Ramos (cell line): Measurements from ENCODE around the gene SSC4D.
"Not testable (repeated sequence)": the region's sequence is repeated elsewhere in the genome, so short reads cannot be mapped to it uniquely, and the experiment has no call there.

ENCODE experiments used
- in situ Hi-C: fragments of 300-500 bp; cut with MboI; formaldehyde crosslinking; loops from one replicate; pipeline ENCODE4 v1.14.3; 2022; ENCODE audit warnings: low sequenced_read_pairs; ENCODE audit not compliant: unreplicated experiment

Gene SSC4D

DNA sequence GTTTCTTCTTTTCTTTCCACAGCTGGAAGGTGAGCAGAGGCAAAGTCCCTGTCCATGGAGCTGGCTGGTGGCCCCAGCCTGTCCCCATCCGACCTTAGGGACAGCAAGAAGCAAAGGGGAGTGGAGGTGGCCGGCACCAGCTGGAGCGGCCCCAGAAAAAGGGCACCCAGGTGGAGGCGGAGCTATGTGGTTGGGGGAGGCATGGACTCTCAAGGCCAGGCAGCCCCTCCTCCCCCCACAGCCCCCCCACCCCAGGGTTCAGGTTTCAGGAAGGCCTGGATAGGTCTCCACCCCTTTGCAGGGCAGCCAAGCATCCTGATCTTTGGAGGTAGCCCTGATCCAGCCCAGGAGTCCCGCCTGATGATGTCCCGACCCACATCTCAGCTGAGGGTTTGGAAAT, at the start of gene SSC4D:
Gene SSC4D, minus strand, starts transcription at position 161 of the 400 bp plus-strand sequence. CDS start 5,258 bp downstream, outside the sequence.
- in situ Hi-C loops = no loop called here

DNA sequence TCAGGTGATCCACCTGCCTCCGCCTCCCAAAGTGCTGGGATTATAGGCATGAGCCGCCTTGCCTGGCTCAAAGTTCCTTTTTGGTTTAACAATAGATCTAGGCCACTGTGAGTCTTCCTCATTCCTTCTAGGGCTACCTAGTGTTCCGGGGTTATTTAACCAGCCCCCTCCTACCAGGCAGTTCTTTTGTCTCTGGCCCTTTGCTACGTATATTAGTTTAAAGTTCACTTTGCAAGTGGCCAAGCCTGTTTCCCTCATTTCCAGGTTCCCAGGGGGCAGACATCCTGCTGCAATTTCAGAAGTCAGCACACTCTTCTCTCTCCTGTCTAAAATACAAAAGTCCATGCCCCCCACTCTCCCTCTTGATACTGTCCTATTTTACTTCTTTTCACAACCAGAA, 49.0 kb upstream of the SSC4D start:
- in situ Hi-C loops = not testable (repeated sequence)

DNA sequence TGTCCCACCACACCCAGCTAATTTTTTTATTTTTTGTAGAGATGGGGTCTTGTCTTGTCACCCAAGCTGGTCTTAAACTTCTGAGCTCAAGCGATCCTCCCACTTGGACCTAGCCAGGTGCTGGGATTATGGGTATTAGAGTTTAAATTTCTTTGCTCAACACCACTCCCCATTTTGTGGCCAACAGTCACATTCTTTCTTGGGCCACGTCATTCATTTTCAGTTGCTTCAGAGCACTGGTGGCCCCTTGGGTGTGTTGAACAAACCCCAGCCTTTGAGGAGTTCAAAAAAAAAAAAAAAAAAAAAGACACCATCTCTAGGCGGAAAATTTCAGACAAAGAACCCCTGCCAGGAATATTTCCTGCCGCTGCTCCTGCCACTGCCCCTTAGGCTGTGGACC, 47.5 kb upstream of the SSC4D start:
- in situ Hi-C loops = not testable (repeated sequence)

DNA sequence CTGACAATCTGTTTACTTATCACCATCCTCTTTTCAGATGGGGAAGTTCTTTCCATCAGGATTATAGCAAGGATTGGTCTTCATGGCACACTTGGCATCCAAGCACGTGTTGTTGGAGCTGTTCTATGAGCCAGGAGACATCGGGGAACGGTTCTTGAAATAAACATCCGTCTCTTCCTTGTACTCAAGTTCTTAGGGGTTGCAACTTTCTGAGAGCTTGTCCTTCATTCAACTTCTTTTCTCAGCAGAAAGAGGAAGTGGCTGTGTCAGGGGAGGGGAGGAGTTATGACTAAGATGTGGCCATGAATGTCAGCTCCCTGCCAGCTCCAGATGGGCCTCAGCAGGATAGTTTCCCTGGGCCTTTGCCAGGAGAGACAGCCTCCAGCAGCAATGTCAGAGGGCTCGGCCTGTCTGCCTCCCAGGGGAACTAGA, 36.1 kb upstream of the SSC4D start:
- in situ Hi-C loops = not testable (repeated sequence)

DNA sequence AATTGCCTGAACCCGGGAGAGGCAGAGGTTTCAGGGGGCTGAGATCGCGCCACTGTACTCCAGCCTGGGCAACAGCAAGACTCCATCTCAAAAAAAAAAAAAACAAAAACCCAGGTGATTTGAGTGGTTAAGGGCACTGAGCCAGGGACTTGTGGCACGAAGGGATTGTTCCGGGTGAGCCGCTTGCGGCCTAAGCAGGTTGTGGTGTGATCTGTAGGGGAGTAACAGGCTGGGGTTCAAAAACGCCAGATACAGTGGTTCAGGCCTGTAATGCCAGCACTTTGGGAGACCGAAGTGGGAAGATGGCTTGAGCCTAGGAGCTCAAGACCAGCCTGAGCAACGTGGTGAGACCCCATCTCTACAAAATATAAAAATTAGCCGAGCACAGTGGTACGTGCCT, 34.3 kb upstream of the SSC4D start:
- in situ Hi-C loops = not testable (repeated sequence)

DNA sequence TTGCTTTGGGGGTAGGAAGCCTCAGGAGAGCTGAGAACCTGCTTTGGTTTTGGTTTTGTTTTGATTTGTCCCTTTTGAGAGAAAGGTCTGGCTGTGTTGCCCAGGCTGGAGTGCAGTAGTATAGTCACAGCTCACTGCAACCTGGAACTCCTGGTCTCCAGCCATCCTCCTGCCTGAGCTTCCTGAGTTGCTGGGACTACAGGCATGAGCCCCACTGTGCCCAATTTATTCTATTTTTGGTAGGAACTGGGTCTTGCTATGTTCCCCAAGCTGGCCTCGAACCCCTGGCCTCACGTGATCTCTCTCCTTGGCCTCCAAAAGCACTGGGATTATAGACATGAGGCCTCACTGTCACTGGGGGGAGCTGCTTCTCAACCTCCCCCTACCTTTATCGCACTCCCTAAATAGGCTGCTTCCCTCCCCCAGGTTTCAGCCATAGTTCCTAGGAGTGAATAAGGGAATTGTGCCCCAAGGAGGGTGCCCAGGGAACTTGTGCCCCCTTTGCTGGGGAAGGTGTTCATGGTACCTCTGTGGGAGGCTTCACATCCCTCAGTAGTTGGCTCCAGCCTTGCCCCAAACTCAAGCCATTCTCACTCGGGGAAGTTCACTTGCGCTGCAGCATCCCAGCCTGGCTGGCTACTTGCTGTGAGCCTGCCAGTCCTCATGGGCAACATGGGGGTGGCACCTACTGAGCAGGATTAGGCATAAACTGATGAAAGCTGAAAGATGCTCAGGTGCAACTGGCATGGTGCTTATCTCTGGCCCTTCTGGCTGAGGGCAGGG, 33.4 kb upstream of the SSC4D start:
- in situ Hi-C loops = not testable (repeated sequence)

DNA sequence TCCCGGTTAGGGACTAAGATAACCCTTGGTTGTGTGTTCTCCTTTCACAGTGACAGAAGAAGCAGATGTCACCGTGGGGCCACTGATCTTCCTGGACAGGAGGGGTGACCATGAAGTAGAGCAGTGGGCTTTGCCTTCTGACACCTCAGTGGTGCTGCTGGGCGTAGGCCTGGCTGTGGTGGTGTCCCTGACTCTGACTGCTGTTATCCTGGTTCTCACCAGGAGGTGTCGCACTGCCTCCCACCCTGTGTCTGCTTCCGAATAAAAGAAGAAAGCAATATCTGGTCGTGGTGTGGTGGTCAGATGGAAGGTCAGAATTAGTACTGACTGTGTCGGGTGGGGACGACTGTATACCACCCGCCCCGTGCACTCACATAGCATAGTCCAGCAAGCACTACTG, 32.3 kb upstream of the SSC4D start:
- in situ Hi-C loops = not testable (repeated sequence)

DNA sequence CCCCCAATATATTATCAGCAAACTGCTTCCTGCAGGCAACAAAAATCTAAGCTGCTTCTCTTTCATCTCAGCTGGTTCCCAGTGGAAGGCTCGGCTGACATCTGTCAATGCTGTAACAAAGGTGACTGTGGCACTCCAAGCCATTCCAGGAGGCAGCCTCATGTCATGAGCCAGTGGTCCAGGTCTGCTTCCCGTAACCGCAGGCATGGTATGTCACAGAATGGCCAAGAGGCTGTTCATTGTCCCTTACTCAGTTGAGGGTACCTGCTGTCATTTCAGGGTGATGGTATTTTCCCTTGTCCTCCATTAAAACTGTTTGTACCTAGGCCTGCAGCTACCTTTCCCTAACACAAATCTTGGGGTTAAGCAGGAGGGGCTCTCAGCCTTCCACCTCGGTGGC, 30.9 kb upstream of the SSC4D start:
- in situ Hi-C loops = not testable (repeated sequence)

DNA sequence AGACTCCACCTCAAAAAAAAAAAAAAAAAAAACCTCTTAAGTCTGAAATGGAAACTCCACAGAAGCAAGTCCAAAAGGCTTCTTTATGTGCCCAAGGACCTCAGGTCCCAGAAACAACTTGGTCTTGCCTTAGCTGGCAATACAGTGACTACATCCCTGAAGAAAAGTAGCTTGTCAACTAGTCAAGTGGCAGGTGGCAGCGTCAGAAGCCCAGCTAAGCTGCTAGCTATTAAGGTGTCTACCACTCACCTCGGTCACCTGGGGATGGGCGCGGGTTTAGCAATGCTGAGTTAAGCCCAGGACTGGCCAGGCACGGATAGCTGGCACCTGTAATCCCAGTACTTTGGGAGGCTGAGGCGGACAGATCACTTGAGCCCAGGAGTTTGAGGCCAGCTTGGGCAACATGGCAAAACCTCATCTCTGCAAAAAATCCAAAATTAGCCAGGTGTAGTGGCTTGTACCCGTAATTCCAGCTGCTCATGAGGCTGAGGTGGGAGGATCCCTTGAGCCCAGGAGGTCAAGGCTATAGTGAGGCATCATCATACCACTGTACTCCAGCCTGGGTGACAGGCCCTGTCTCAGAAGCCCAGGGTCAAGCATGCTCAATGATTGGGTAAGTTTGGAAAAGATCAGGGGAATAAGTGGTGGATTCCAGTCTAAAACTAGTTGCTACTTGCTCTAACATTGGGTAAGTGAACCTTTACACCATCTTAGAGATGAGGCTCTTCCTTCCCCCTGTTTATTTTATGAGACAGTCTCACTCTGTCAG, 29.8 kb upstream of the SSC4D start:
- in situ Hi-C loops = not testable (repeated sequence)

DNA sequence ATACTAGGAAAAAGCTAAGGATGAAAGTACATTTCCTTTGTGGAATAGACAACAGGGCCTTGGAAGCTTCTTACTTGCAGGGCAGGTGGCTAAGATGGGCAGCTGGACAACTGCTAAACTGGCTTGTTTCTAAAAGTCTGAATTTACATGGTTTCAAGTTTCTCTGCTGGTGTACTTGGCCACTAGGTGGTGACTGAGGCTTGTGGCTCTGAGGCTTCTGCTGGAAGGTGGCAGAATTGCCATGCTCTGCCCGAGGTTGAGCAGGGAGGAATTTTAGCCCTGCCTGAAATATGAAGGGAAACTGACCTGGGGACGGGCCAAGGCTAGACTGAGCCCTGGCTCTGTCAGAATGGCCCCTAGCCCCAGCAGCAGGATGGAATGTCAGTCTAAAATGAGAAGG, 28.4 kb upstream of the SSC4D start:
- in situ Hi-C loops = not testable (repeated sequence)

DNA sequence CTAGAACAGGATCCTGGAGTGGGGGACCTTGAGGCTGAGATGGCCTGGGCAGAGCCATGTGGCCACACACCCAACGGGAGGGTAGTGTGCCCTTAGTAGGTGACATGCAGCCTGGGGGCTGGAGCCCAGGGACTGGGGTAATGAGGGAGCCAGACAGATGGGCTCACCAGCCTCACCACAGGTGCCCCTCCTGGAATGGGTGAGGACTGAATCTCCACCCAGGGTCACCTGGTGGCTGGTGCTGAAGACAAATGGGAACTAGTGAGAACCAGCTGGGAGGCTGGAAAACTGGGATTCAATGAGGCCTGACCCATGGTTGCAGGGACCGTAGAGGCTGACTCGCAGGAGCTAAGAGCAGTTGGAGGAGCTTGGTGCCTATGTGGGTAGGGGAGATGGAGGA, 21.3 kb upstream of the SSC4D start:
- in situ Hi-C loops = no loop called here

DNA sequence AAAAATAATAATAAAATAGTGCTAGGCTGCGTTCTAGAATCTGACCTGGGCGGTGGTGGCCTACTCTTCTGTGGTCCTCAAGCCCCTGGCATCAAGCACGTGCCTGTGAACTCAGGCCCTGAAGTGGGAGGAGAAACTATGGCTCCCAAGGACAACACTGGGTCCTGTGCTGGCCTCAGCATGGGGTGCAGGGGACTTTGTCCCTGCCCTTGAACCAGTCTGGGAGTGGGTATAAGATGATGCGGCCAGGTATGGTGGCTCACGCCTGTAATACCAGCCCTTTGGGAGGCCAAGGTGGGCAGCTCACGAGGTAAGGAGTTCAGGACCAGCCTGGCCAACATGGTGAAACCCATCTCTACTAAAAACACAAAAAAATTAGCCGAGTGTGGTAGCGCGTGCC, 20.7 kb upstream of the SSC4D start:
- in situ Hi-C loops = no loop called here

DNA sequence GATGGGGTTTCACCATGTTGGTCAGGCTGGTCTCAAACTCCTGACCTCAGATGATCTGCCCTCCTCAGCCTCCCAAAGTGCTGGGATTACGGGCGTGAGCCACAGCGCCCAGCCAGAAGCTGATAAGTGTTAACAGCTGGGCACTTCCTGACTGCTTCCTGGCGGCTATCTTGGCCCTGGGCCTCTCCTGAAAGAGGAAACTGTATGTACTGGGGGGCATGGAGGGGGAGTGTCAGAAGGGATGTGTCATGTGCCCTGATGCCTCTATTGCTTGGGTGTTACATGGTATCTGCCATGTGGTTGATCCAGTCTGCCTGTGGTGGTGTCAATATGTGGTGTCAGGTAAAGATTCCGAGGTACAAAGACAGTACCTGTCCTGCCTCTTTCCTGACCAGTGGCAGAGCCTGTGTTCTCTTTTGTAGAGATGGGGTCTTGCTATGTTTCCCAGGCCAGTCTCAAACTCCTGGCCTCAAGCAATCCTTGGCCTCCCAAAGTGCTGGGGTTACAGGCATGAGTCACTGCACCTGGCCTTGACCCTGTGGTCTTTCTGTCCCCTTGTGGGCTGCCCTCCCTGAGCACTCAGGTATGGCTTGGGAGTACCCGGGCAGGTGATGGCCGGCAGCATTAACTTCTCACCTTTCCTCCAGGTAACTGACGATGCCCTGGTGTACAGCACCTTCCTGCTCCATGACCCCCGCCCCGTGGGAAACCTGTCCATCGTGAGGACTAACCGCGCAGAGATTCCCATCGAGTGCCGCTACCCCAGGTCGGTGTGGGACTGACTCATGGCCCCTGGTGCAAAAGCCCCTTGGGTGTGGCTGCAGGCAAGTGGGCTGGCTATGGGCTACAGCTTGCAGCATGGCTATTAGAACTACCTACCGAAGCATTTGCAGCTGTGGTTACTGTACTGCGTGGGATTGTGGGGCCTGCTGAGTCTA, 19.6 kb upstream of the SSC4D start:
- in situ Hi-C loops = loop anchor here (10.0 kb wide), 1 partner anchor 76 kb away; no protein-coding TSS in a partner anchor

DNA sequence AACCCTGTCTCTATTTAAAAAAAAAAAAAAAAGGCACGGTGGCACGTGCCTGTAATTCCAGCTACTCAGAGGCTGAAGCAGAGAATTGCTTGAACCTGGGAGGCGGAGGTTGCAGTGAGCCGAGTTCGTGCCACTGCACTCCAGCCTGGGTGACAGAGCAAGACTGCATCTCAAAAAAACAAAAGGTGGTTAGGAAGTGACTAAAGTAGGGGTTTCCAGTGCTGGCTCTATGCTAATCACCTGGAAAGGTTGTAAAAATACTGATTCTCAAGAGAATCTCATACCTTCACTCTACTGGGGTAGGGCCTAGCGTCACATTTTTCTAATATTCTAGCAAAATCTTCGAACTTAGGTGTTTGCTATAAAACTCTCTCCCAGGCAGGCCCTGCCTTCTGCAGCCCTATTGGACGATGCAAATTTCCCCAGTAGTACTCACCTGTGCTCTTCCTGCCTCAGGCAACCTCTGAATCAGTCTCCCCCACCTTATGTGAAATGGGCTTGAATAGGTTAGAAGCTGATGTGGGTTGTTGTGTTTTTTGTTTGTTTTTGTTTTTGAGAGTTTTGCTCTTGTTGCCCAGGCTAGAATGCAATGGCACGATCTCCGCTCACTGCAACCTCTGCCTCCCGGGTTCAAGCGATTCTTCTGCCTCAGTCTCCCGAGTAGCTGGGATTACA, 18.8 kb upstream of the SSC4D start:
- in situ Hi-C loops = loop anchor here (10.0 kb wide), 1 partner anchor 77 kb away; no protein-coding TSS in a partner anchor

DNA sequence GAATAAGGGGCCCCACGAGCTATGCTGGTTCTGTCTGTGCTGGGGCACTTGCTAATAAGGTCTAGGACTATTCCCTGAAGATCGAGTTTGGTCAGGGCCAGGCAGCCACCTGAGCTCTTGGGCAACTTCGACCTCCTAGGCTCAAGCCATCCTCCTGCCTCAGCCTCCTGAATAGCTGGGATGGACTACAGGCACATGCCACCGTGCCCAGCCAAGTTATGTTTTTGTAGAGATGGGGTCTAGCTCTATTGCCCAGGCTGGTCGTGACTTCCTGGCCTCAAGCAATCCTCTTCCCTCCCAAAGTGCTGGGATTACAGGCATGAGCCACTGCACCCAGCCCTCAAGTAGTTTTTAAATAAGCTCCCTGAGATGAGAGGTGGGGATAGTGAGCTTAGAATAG, 18.1 kb upstream of the SSC4D start:
- in situ Hi-C loops = loop anchor here (10.0 kb wide), 1 partner anchor 77 kb away; no protein-coding TSS in a partner anchor

DNA sequence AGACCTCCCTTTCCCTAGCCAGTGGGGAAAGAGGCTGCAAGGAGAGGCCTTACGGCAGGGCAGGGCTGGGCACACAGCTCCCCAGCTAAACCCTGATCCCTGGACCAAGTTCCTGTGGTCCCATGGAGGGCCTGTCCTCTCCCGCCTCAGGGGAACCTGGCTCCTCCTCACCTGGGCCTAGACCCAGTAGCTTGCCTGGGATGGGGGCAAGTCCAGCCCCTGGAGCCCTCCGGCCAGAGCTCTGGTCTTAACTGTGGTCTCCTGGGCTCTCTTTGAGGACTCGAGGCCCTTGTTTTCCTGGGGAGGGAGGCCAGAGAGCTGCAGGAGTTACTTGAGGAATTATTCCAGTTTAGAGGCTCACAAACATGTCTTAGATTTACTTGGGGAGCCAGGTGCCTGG, 16.7 kb upstream of the SSC4D start:
- in situ Hi-C loops = loop anchor here (10.0 kb wide), 1 partner anchor 79 kb away; no protein-coding TSS in a partner anchor

DNA sequence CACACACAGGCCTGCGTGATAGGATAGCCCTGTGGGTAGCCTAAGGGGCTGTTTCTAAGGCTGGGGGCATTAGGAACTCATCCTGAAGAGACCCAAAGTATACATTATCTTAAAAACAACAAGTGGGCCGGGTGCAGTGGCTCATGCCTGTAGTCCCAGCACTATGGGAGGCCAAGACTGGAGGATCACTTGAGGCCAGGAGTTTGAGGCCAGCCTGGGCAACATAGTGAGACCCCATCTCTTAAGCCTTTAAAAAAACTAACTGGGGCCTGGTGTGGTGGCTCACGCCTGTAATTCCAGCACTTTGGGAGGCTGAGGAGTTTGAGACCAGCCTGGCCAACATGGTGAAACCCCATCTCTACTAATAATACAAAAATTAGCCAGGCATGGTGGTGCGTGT, 16.1 kb upstream of the SSC4D start:
- in situ Hi-C loops = loop anchor here (10.0 kb wide), 1 partner anchor 79 kb away; no protein-coding TSS in a partner anchor

DNA sequence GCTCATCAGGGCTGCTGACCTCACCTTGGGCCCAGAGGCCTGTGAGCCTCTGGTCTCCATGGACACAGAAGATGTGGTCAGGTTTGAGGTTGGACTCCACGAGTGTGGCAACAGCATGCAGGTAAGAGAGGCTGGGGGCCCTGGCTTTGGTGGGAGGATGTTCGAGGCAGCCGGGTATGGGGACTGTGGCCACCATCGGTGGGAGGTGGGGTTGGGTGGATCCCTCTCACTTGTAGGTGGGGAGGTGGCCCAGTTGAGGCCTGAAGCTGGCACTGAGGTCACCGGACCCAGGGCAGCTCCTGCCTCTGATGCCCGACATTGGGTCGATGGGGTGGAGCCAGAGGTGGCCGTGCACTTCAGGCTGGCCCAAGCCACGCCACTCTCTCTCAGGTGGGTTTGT, 15.7 kb upstream of the SSC4D start:
- in situ Hi-C loops = loop anchor here (10.0 kb wide), 1 partner anchor 80 kb away; no protein-coding TSS in a partner anchor

DNA sequence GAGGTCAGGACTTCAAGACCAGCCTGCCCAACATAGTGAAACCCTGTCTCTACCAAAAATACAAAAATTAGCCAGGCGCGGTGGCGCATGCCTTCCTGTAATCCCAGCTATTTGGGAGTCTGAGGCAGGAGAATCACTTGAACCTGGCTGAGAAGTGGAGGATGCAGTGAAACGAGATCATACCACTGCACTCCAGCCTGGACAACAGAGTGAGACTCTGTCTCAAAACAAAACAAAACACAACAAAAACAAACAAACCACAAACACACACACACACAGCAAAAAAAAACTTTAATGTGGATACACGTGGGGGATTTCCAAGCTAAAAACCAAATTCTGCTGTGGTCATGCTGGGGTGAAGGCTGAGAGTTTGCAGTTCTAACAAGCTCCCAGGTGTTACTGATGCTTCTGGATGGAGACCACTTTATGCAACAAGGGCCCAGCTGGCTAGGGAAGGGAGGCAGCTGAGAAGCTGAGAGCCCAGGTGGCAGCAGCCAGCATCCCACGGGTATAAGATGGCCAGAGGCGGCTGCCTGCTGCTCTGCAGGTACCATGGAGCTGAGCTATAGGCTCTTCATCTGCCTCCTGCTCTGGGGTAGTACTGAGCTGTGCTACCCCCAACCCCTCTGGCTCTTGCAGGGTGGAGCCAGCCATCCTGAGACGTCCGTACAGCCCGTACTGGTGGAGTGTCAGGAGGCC, 15.1 kb upstream of the SSC4D start, which contains the start of gene ZP3:
Gene ZP3, plus strand, starts transcription at position 538 of the 699 bp plus-strand sequence. Its CDS starts 15 bp downstream, at position 553.
- in situ Hi-C loops = loop anchor here (10.0 kb wide), 1 partner anchor 80 kb away; no protein-coding TSS in a partner anchor
